ENCODE data around the gene CENPI.

DNA sequence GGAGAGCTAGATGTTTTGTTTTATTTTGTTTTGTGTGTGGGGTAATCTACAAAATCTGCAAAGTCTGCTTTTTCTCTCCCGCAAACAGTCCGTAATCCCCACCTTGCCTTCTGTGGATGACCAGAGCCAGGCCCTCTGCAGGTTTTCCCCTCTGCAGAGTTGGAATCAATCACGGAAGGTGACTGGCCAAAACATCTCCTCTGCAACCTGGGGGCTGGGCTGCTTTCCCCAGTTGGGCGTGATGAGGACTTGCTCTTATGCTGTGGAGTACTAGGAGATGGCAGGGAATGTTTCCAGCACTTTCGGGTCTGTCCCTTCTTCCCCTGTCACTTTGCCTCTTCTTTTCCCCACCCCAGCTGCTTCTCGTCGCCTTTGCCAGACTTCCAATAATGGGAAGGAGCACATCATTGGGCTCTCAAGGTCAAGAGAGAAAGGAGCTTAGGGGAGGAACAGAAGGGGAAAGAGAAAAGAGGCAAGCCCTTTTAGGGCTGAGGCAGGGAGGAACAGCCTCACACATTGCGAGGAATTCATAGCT lies 18.2 kb upstream of the CENPI start:
- TF ChIP-seq, protein P1, sequence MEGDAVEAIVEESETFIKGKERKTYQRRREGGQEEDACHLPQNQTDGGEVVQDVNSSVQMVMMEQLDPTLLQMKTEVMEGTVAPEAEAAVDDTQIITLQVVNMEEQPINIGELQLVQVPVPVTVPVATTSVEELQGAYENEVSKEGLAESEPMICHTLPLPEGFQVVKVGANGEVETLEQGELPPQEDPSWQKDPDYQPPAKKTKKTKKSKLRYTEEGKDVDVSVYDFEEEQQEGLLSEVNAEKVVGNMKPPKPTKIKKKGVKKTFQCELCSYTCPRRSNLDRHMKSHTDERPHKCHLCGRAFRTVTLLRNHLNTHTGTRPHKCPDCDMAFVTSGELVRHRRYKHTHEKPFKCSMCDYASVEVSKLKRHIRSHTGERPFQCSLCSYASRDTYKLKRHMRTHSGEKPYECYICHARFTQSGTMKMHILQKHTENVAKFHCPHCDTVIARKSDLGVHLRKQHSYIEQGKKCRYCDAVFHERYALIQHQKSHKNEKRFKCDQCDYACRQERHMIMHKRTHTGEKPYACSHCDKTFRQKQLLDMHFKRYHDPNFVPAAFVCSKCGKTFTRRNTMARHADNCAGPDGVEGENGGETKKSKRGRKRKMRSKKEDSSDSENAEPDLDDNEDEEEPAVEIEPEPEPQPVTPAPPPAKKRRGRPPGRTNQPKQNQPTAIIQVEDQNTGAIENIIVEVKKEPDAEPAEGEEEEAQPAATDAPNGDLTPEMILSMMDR (IDR thresholded peaks at IDR 0.05) = no peak
- no peak for TF ChIP-seq POLR2A (IDR thresholded peaks at IDR 0.05)
